Colonic mucosa (tissue), 4 donors: Measurements from ENCODE around the gene FHOD3. TPM values are rescaled to one million over a fixed set of nuclear protein-coding genes. Genes with fewer than 3 reads are reported as not detected.

Experiments used
- DNase-seq: peaks from one replicate; pipeline ENCODE4 v3.0.0-alpha.2; 2020
- H3K27ac ChIP-seq: fragments of 200-600 bp; one replicate; pipeline ENCODE4 v1.8.0; 2021
- H3K27me3 ChIP-seq: fragments of 200-600 bp; one replicate; pipeline ENCODE4 v1.8.0; 2021
- H3K36me3 ChIP-seq: fragments of 200-600 bp; one replicate; pipeline ENCODE4 v1.8.0; 2021
- H3K4me1 ChIP-seq: fragments of 200-600 bp; one replicate; pipeline ENCODE4 v1.8.0; 2021; ENCODE audit warnings: mild to moderate bottlenecking
- H3K4me3 ChIP-seq: fragments of 200-600 bp; one replicate; pipeline ENCODE4 v1.8.0; 2021
- H3K9ac ChIP-seq, 2 donors: one replicate each; pipeline ENCODE4 v1.7.0; 2013; ENCODE audit warnings: control low read depth in 2 of 2, low read depth in 2 of 2, low read length in 2 of 2
- H3K9me3 ChIP-seq: fragments of 200-600 bp; one replicate; pipeline ENCODE4 v1.8.0; 2021
- intact Hi-C: fragments of 100-400 bp; cut with DNase I; formaldehyde crosslinking; loops from one replicate; pipeline ENCODE4 v1.14.1; 2022
- total RNA-seq, 2 donors: library from RNA; stranded (reverse); fragmentation: NEBNext Ultra II Directional in 1 of 2; extraction: Animal tissue kit (Norgen Biotek cat#: 25700) in 1 of 2; gene quantifications; one replicate each; pipeline ENCODE4 v1.2.1, GENCODE V29; 2021
- TF ChIP-seq, protein P1 (sequence below): fragments of 200-600 bp; IDR thresholded peaks from one replicate; pipeline ENCODE4 v1.8.0; 2022; ENCODE audit warnings: antibody characterized with exemption, mild to moderate bottlenecking
- donor health status: healthy.
- donor health status: DM: no; HTN: no; CAD: no.
- donor health status: DM: no; HTN: no; CAD: no.

FHOD3 gene
- total RNA-seq, 2 donors from 2014 or later, result 2.5 to 4.1 TPM

- Histone ChIP-seq H3K27ac (no peak overlapping the region), H3K9me3 (no peaks in the 10 kb centered on the region), H3K27me3 (no peaks in the 10 kb centered on the region), H3K36me3 (no peaks in the 10 kb centered on the region), H3K9ac (no peak overlapping the region), H3K4me3 (no peak overlapping the region), H3K4me1 (no peaks in the 10 kb centered on the region)
- DNase-seq, result no peak
- TF ChIP-seq, protein P1, sequence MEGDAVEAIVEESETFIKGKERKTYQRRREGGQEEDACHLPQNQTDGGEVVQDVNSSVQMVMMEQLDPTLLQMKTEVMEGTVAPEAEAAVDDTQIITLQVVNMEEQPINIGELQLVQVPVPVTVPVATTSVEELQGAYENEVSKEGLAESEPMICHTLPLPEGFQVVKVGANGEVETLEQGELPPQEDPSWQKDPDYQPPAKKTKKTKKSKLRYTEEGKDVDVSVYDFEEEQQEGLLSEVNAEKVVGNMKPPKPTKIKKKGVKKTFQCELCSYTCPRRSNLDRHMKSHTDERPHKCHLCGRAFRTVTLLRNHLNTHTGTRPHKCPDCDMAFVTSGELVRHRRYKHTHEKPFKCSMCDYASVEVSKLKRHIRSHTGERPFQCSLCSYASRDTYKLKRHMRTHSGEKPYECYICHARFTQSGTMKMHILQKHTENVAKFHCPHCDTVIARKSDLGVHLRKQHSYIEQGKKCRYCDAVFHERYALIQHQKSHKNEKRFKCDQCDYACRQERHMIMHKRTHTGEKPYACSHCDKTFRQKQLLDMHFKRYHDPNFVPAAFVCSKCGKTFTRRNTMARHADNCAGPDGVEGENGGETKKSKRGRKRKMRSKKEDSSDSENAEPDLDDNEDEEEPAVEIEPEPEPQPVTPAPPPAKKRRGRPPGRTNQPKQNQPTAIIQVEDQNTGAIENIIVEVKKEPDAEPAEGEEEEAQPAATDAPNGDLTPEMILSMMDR, result no peak
- intact Hi-C loops, result no loop called here
These were observed 338.0 kb downstream of the FHOD3 start for GRCh38 chr18:36635414-36636096.

DNA sequence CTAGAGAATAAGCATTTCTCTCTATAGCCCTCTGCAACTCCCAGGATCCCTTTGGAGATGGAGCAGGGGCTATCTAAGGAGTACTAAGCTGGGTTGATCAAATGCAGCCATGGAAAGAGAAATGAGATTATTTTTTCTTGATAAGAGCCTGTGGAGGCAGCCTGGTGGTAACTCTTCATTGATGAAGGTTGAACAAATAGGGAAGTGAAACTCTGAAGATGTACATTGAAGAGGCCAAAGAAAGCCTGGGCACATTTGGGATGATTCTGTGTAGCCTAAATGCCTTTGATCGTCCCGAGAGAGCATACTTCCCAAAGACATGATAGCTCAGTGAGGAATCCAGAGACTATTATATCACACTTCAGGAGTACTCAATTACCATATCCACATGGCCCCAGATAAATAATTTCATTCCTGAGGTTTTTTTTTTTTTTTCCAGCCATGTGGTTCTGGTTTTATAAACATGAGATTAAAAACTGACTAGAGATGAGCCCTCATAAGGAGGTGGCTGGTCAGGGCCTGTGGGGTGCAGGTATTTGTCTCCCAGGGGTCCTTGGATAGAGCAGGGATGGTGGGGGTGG is 338.8 kb downstream of the FHOD3 start:
- Histone ChIP-seq H3K27ac (no peak overlapping the region), H3K9me3 (no peaks in the 10 kb centered on the region), H3K36me3 (no peaks in the 10 kb centered on the region), H3K27me3 (no peaks in the 10 kb centered on the region), H3K4me3 (no peak overlapping the region), H3K9ac (no peak overlapping the region), H3K4me1 (no peaks in the 10 kb centered on the region)
- no peak for DNase-seq
- intact Hi-C loops, result no loop called here
- TF ChIP-seq, protein P1, result no peak

- Histone ChIP-seq H3K27ac (no peak overlapping the region), H3K4me3 (no peak overlapping the region), H3K27me3 (no peaks in the 10 kb centered on the region), H3K9ac (no peak overlapping the region), H3K36me3 (no peaks in the 10 kb centered on the region), H3K9me3 (no peaks in the 10 kb centered on the region), H3K4me1 (no peaks in the 10 kb centered on the region)
- TF ChIP-seq, protein P1, result no peak
- DNase-seq, result no peak
- intact Hi-C loops, result no loop called here
These were observed 340.7 kb downstream of the FHOD3 start for GRCh38 chr18:36638224-36638623.

GRCh38 chr18:36640021-36640952 is 342.8 kb downstream of the FHOD3 start:
- Histone ChIP-seq H3K36me3 (no peaks in the 10 kb centered on the region), H3K9me3 (no peaks in the 10 kb centered on the region), H3K9ac (no peak overlapping the region), H3K4me1 (no peaks in the 10 kb centered on the region), H3K4me3 (no peak overlapping the region), H3K27ac (no peak overlapping the region), H3K27me3 (no peaks in the 10 kb centered on the region)
- intact Hi-C loops, result no loop called here
- TF ChIP-seq, protein P1, result no peak
- no peak for DNase-seq

DNA sequence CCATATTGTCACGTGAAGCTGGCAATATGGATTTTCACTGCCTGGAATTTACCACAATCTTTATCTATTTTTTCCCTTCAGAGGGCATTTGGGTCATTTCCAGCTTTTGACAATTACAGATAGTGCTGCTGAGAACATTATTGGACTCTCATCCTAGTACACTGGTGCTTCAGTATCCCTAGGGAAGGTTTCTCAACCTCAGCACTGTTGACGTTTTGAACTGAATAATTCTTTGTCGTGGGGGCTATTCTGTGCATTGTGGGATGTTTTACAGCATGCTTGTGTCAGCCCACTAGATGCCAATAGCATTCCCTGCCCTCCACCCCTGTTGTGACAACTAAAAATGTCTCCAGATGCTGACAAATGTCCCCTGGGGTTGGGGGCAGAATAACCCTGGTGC is 345.5 kb downstream of the FHOD3 start:
- H3K27me3 ChIP-seq, result no peaks in the 10 kb centered on the region
- H3K9me3 ChIP-seq, result no peaks in the 10 kb centered on the region
- H3K9ac ChIP-seq, result no peak overlapping the region
- intact Hi-C loops, result no loop called here
- no peak overlapping the region for H3K4me3 ChIP-seq
- no peaks in the 10 kb centered on the region for H3K4me1 ChIP-seq
- no peaks in the 10 kb centered on the region for H3K36me3 ChIP-seq
- no peak for DNase-seq
- TF ChIP-seq, protein P1, result no peak
- no peak overlapping the region for H3K27ac ChIP-seq
